NCI-H526 treated with DMSO at 0.1 percent for 48 hours (cell line): ENCODE results near the gene MRPL14.

Experiments used
- DNase-seq: peaks from one replicate; lab custom pipeline; 2025; lab: John Stamatoyannopoulos, UW

MRPL14 gene

DNA sequence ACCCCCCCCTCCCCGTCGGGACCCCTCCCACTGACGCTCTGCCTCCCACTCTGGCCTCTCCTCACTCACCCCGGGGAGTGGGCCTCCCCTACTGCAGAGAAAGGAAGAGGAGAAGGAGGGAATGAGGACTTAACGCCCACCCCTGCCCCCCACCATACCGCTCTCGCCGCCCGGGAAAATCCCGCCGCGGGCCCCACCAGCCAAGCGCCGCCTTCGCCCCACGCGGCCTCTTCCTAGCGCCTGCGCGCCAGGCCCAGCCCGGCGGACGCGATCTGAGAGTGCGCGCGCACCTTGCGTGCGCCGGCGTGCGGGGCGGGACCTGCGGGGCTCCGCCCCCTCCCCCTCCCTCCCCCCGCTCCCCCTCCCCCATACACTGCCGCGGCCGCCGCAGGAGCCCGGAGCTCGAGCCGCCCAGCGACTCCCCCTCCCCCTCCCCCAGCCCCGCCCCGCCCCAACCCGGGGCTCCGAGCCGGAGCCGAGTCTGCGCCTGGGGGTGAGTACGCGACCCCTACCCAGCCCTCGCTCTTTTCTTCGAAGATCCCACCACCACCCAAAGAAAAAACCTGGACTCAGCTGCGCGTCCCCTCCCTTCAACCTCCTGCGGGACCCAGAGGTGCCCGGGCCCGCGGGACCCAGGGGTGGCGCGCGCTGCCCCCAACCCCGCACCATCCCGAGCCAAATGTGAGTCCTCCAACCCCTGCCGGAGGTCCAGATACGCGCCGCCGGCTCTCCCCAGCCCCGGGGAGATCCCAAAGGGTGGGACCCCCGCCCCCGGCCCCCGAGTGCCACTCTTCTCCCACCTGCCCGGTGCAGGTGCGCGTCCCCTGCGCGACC is at the start of gene MRPL14, which contains the start of gene TMEM63B:
TSS of gene MRPL14 (minus strand) at position 267 of the 834 bp plus-strand sequence. CDS start 10,841 bp downstream, outside the sequence.
TSS of gene TMEM63B (plus strand) at position 369 of the 834 bp plus-strand sequence. CDS start 7,031 bp downstream, outside the sequence.
- peak; percentile 61 for DNase-seq

DNA sequence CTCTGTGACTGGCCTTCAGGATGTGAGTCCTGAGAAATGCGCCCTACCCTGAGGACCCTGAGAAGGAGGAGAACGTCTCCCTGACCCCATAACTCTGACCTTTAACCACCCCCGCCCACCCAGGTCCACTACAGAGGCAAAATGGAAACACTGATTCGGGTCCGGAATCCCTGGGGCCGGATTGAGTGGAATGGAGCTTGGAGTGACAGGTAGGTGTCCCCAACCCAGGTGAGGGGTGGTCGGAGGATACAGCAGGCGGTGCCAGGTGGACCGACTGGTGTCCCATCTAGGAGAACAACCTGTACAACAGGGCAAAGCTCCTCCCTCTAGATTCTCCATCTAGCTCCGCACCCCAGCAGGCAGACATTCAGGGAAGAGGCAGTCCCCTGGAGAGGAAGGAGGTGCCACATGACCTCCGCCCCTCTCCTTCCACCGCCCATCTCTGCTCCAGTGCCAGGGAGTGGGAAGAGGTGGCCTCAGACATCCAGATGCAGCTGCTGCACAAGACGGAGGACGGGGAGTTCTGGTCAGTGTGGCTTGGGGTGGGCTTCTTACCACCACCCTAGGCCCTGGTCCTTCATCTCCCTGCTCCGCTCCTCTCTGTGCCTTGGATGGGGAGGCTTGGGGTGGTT is 49.0 kb upstream of the MRPL14 start:
- DNase-seq, result no peak

GRCh38 chr6:44172731-44173500 is 45.7 kb upstream of the MRPL14 start:
- peak; percentile 54 for DNase-seq

- no peak for DNase-seq
Observed at GRCh38 chr6:44171899-44172546, 44.8 kb upstream of the MRPL14 start.

DNA sequence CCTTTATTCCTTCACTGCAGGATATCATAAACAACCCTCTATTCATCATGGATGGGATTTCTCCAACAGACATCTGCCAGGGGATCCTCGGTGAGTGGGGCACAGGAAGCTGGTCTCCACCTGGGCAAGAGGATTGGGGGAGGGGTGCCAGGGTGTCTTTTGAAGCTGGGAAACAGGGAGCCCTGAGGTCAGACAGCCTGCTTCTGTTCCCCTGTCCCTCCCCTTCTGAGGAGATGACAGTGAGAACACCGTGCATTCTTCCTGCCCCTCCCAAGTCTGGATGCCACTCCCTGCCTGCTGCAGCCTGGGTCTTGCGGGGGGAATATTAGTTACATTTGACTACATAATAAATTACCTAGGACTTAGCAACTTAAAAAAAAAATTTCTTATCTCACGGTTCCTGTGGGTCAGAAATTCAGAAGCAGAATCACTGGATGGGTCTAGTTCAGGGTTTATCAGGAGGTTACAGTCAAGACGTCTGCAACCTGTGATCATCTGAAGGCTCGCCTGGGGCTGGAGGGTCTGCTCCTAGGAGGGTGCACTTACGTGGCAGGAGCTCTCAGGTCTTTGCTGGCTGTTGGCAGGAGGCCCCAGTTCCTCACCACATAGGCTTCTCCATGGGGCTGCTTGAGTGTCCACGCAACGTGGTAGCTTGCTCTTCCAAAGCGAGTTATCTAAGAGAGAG is 42.8 kb upstream of the MRPL14 start:
- no peak for DNase-seq

GRCh38 chr6:44169154-44169553 is 41.9 kb upstream of the MRPL14 start:
- no peak for DNase-seq

- DNase-seq, result no peak
Observed at GRCh38 chr6:44167567-44167966, 40.3 kb upstream of the MRPL14 start.

DNA sequence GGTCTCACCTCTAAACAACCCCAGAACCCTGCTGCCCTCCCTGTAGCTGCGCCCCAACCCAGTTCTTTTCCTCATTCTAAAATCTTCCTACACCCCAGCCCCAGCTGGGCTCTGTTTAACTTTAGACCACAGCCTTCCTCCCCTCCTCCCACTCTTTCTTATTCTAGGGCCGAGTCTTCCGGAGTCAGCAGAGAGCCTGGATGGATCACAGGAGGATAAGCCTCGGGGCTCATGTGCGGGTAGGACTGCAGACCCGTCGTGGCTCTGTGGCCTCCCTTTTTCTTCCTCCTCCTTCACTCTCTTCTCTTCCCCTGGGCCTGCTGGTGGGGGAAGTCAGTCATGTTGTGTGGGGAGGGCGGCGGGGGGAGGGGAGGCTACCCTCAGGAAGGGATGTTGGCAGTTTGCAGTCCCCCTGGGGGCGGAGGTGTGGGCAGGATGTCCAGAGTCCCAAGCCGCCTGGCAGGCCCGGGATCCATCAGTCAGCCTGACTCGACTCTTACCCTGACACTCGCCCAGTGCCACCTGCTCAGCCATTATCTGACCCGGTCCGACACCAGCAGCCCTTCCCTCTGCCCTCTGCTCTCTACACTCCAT is 39.4 kb upstream of the MRPL14 start:
- DNase-seq, result no peak

DNA sequence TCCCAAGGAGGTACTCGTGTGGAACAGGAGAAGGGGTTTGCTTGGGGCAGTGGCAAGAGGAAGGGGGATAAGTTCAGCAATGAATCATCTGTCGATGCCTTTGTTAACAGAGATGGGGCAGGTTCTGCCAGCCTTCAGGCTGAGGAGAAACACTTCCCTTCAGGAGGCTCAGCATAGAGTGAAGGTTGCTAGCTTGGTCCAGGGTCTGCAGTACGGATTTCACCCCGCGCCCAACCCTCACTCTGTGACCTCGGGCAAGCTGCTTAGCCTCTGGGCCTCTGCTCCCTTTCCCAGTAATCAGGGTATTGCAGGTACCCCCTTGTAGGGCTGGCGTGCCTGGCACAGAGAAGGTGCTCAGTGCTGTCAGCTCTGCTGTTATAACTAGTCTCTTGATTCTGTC is 38.9 kb upstream of the MRPL14 start:
- DNase-seq, result no peak

DNA sequence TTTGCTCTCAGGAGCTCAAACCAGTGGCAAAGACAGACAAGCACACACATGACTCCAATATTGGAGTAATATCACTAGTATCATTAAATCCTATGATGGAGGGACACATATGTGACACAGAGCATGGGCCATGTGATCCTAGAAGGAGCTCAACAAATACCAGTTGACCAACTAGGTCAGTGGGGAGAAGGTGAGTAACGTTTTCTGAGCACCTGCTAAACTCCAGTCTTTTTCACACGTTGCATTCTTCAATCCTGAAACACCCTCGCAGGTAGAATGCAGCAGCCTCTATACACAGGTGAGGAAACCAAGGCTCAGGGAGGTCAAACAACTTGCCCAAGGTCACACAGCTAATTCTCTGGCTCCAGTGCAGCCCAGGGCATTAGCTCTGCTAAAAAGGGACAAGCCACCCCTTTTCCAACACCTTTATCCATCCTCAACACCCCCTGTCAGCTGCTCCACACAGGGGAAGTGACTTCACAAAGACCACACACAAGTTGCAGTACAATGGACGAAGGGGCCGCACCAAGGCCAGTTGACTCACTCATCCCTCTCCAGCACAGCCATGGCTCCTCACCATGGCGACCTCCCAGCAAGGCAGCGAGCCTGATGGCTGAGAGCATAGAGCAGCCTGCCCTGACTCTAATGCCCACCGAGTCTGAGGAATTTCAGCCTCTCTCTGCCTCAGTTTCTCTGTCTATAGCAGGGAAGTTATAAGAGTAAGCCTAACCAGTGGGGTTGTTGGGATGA is 35.8 kb upstream of the MRPL14 start:
- no peak for DNase-seq

DNA sequence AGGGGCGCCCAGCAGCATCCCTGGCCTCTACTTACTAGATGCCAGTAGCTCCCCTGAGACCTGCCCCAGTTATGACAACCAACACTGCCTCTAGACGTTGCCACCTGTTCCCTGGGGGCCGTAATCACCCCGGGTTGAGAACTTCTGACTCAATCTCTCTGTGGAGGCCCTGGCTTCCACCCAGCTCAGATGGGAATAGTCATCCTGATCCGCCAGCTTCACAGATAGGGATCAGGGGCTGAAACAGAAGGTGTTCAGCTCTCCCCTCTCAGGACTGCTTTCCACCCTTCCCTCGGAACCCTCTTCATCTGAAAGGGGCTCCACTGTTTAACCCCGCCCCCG is 34.7 kb upstream of the MRPL14 start:
- no peak for DNase-seq

DNA sequence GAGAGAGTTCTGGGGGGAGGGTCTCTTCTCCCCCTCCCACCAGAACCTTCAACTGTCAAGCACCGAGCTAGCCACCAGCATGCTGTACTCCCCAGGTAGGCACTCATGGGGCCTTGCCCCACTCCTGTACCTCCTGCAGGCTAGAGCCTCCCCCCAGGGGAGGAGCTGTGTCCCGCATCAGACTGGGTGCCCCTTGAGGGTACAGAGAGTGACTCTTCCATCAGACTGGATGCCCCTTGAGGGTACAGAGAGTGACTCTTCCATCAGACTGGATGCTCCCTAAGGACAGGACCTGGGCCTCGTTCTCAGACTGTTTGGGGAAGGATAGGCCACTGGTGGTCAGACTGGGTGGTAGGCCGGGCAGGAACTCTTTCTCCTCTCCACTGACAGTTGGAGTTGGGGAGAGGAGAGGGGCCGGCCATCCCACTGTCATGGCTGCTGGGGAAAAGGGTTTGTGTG is 31.5 kb upstream of the MRPL14 start, which contains the start of gene CAPN11:
TSS of gene CAPN11 (plus strand) at position 51 of the 459 bp plus-strand sequence. CDS start at position 80, 29 bp downstream.
- no peak for DNase-seq

GRCh38 chr6:44157152-44157521 is 29.9 kb upstream of the MRPL14 start:
- DNase-seq, result no peak

- DNase-seq, result no peak
Observed at GRCh38 chr6:44156494-44157151, 29.4 kb upstream of the MRPL14 start.

DNA sequence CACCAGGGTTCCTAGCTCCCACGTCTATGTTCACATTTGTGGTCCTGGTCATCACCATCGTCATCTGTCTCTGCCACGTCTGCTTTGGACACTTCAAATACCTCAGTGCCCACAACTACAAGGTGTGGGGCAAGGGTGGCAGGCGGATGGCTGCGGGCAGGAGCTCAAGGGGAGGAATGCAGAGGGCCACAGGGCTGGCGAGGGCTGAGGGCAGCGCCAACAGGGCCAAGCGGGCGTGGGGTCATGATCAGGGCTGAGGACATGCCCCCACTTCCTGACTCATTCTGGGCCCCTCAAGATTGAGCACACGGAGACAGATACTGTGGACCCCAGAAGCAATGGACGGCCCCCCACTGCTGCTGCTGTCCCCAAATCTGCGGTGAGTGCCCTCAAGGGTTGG is 26.8 kb upstream of the MRPL14 start:
- DNase-seq, result no peak

- no peak for DNase-seq
Observed at GRCh38 chr6:44152533-44152932, 25.3 kb upstream of the MRPL14 start.

DNA sequence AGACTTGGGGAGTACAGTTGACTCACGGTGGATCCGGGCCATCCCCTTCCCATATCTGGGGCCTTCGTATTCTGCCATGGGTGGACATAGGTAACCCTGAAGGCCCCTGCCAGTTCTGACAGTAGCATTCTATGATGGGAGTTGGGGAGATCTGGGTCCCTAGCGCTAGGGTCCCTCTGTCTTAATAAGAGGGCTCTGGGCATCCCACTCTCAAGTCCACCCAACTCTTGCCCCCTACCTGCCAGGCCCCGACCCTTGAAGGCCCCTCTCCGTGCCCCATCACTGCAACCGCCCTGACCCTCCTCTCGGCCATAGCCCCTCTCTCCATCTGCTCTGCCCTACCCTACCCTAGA is 24.8 kb upstream of the MRPL14 start:
- DNase-seq, result no peak

GRCh38 chr6:44151348-44152108 is 24.3 kb upstream of the MRPL14 start:
- DNase-seq, result peak; percentile 8

DNA sequence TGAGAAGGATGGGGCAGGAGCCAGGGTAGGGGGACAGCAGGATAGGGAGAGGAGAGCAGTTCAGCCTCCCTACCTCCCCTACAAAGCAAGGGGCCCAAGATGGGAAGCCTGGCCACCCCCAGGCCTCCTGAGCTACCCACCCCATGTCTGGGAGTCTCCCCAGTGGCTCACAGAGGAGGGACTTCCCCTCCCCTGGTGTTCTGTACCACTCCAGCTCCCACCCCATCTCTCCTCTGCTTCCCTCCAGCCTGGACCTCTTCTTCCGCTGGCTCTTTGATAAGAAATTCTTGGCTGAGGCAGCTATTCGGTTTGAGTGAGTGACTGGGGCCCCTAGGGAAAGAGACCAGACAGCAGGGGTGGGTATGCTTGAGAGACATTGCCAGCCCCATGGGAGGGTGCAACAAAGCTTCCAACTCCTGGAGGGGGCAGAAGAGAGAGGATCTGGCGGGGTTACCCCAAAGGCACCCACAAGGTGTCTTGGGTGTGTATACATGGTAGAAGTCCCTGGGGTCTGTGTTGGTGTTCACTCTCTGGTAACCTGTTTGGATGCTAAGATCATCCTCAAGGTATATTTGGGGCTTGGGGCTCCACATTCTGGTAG is 23.2 kb upstream of the MRPL14 start:
- no peak for DNase-seq
